Stimulated activated CD8-positive, alpha-beta memory T cell treated with anti-CD3 and anti-CD28 coated beads, Interleukin-7, amount 100 ng/mL, for 24 hours (primary cell): ENCODE results near the gene TLX2.
"Not testable (repeated sequence)": the region's sequence is repeated elsewhere in the genome, so short reads cannot be mapped to it uniquely, and the experiment has no call there.

Source experiments
- DNase-seq: peaks from one replicate; pipeline ENCODE4 v3.0.0-alpha.2; 2020; ENCODE audit warnings: low read depth

Gene TLX2

GRCh38 chr2:74514368-74515270, at the start of gene TLX2:
TLX2 (plus strand) TSS chr2:74514450; CDS start chr2:74514807, 357 bp downstream.
- DNase-seq: no peak

GRCh38 chr2:74470742-74471141, 43.5 kb upstream of the TLX2 start:
- DNase-seq: not testable (repeated sequence)

- no peak for DNase-seq
Measured at GRCh38 chr2:74471332-74472065, 42.8 kb upstream of the TLX2 start.

GRCh38 chr2:74472086-74472944, 41.9 kb upstream of the TLX2 start, which contains the start of gene MRPL53:
MRPL53 (minus strand) TSS chr2:74472680; CDS start chr2:74472660, 20 bp downstream.
- DNase-seq: peak; percentile 92

GRCh38 chr2:74472945-74473258, 41.3 kb upstream of the TLX2 start:
- DNase-seq: no peak

GRCh38 chr2:74474481-74474880, 39.8 kb upstream of the TLX2 start:
- no peak for DNase-seq

- no peak for DNase-seq
Measured at GRCh38 chr2:74474899-74475298, 39.4 kb upstream of the TLX2 start.

GRCh38 chr2:74481431-74481830, 32.8 kb upstream of the TLX2 start:
- no peak for DNase-seq

- no peak for DNase-seq
Measured at GRCh38 chr2:74481961-74482800, 32.1 kb upstream of the TLX2 start.

- DNase-seq: peak; percentile 80
Measured at GRCh38 chr2:74482801-74483674, 31.2 kb upstream of the TLX2 start, which contains the start of the genes CCDC142 and TTC31. CCDC142 (minus strand) TSS chr2:74482998; CDS start chr2:74482837, 161 bp downstream. TTC31 (plus strand) TSS chr2:74483081; CDS start chr2:74483096, 15 bp downstream.

GRCh38 chr2:74483675-74484164, 30.5 kb upstream of the TLX2 start:
- not testable (repeated sequence) for DNase-seq

- no peak for DNase-seq
Measured at GRCh38 chr2:74486141-74486540, 28.1 kb upstream of the TLX2 start.

- no peak for DNase-seq
Measured at GRCh38 chr2:74488643-74489481, 25.4 kb upstream of the TLX2 start.

- no peak for DNase-seq
Measured at GRCh38 chr2:74489906-74490305, 24.3 kb upstream of the TLX2 start.

GRCh38 chr2:74491648-74492544, 22.4 kb upstream of the TLX2 start:
- DNase-seq: no peak

GRCh38 chr2:74493546-74493945, 20.7 kb upstream of the TLX2 start:
- no peak for DNase-seq

- no peak for DNase-seq
Measured at GRCh38 chr2:74495440-74495839, 18.8 kb upstream of the TLX2 start.
